Breast epithelium (tissue), 4 donors: ENCODE data around the gene TMIE. TPM values are rescaled to one million over a fixed set of nuclear protein-coding genes. Genes with fewer than 3 reads are reported as not detected.

Experiments
- DNase-seq, 2 donors: peaks; one replicate each; pipeline ENCODE4 v3.0.0-alpha.2; 2019; ENCODE audit warnings: low spot score in 2 of 2
- H3K27ac ChIP-seq, 2 donors: fragments of 200-600 bp; sonication (generic) in 1 of 2; one replicate each; pipeline ENCODE4 v1.5.1; 2016 to 2019; ENCODE audit warnings: mild to moderate bottlenecking in 1 of 2
- H3K27me3 ChIP-seq, 2 donors: fragments of 200-600 bp; sonication (generic) in 1 of 2; one replicate each; pipeline versions ENCODE4 v1.5.1 to v1.6.0; 2017 to 2019; ENCODE audit warnings: control low read depth in 1 of 2, mild to moderate bottlenecking in 1 of 2
- H3K36me3 ChIP-seq: fragments of 200-600 bp; one replicate; pipeline ENCODE4 v1.5.1; 2019
- H3K4me1 ChIP-seq, 2 donors: fragments of 200-600 bp; sonication (generic); one replicate each; pipeline ENCODE4 v1.5.1; 2016 to 2019; ENCODE audit warnings: control low read depth in 1 of 2
- H3K4me3 ChIP-seq, 3 donors: fragments of 200-600 bp; sonication (generic); 1 replicate in 2 of 3; 2 replicates in 1 of 3; pipeline ENCODE4 v1.5.1; 2016 to 2019; ENCODE audit warnings: mild to moderate bottlenecking in 3 of 3, moderate library complexity in 2 of 3
- H3K9me3 ChIP-seq, 2 donors: fragments of 200-600 bp; sonication (generic) in 1 of 2; one replicate each; pipeline ENCODE4 v1.5.1; 2016 to 2019; ENCODE audit warnings: control low read depth in 1 of 2
- POLR2A ChIP-seq: fragments of 450-650 bp; IDR thresholded peaks from one replicate; pipeline ENCODE4 v1.6.1; 2016; ENCODE audit warnings: antibody characterized with exemption, mild to moderate bottlenecking, moderate library complexity
- POLR2AphosphoS5 ChIP-seq, 3 donors: sonication (generic); formaldehyde crosslinking; IDR thresholded peaks; one replicate each; pipeline ENCODE4 v1.6.1; 2017; ENCODE audit warnings: antibody characterized with exemption in 3 of 3
- intact Hi-C: fragments of 100-400 bp; cut with DNase I; formaldehyde crosslinking; loops from one replicate; pipeline ENCODE4 v1.15.1; 2023; ENCODE audit warnings: low total_unique reads
- total RNA-seq, 3 donors: library from RNA; depleted of rRNA; stranded (reverse); fragments of >200 nt; gene quantifications; one replicate each; pipeline ENCODE4 v1.1.0, GENCODE V29; 2016
- TF ChIP-seq, protein P1 (sequence below), 3 donors: fragments of 450-650 bp; IDR thresholded peaks; one replicate each; pipeline ENCODE4 v1.5.1; 2016 to 2017; ENCODE audit warnings: antibody characterized with exemption in 3 of 3, mild to moderate bottlenecking in 3 of 3, moderate library complexity in 3 of 3

Gene TMIE
- total RNA-seq, 3 donors from 2014 or later, result not detected

DNA sequence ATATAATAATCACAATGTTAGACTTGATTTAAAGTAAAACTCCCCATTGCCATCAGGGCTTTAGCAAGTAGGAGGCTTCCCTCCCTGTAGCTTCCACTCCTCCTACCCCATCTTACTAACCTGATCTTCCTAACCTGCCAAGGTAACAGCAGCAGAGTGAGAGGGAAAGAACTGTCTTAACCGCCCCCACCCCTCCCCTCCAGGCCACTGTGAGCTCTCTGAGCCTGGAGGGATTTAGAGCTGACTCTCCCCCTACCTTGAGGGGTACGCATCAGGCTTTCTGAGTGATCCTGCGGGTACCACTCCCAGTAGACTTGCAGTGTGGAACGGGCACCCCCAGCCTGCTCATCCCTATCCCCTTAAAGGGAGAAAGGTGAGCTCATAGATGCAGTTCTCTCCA lies 27.8 kb downstream of the TMIE start:
- no peaks in the 10 kb centered on the region for H3K36me3 ChIP-seq
- H3K4me3 ChIP-seq, result no peak overlapping the region
- H3K27ac ChIP-seq, result no peak overlapping the region
- intact Hi-C loops, result no loop called here
- no peaks in the 10 kb centered on the region for H3K9me3 ChIP-seq
- TF ChIP-seq, protein P1, sequence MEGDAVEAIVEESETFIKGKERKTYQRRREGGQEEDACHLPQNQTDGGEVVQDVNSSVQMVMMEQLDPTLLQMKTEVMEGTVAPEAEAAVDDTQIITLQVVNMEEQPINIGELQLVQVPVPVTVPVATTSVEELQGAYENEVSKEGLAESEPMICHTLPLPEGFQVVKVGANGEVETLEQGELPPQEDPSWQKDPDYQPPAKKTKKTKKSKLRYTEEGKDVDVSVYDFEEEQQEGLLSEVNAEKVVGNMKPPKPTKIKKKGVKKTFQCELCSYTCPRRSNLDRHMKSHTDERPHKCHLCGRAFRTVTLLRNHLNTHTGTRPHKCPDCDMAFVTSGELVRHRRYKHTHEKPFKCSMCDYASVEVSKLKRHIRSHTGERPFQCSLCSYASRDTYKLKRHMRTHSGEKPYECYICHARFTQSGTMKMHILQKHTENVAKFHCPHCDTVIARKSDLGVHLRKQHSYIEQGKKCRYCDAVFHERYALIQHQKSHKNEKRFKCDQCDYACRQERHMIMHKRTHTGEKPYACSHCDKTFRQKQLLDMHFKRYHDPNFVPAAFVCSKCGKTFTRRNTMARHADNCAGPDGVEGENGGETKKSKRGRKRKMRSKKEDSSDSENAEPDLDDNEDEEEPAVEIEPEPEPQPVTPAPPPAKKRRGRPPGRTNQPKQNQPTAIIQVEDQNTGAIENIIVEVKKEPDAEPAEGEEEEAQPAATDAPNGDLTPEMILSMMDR (IDR thresholded peaks at IDR 0.05), result no peak
- TF ChIP-seq POLR2AphosphoS5 (IDR thresholded peaks at IDR 0.05) (no peak), POLR2A (no peak)
- H3K4me1 ChIP-seq, result no peaks in the 10 kb centered on the region
- DNase-seq, result no peak
- no peaks in the 10 kb centered on the region for H3K27me3 ChIP-seq

DNA sequence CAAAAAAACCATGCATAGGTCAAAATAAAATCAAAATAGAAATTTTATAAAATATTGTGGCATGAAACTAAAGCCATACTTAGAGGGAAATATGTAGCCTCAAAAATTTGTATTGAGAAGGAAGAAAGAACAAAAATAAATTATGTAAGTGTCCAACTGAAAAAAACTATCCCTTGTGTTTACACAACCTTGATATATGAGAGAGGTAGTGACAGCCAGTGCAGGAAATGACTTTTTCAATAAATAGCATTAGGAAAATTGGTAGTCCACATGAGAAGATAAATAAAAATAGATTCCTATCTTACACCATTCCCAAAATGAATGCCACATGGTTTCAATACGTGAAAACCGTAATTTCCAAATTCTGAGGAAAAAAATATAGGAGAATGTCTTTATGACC lies 29.6 kb downstream of the TMIE start:
- Histone ChIP-seq H3K9me3 (no peaks in the 10 kb centered on the region), H3K4me3 (no peak overlapping the region), H3K36me3 (no peaks in the 10 kb centered on the region), H3K27me3 (no peaks in the 10 kb centered on the region), H3K27ac (no peak overlapping the region), H3K4me1 (no peaks in the 10 kb centered on the region)
- intact Hi-C loops, result no loop called here
- DNase-seq, result no peak
- TF ChIP-seq POLR2AphosphoS5 (IDR thresholded peaks at IDR 0.05) (no peak), POLR2A (no peak)
- TF ChIP-seq, protein P1 (IDR thresholded peaks at IDR 0.05), result no peak

DNA sequence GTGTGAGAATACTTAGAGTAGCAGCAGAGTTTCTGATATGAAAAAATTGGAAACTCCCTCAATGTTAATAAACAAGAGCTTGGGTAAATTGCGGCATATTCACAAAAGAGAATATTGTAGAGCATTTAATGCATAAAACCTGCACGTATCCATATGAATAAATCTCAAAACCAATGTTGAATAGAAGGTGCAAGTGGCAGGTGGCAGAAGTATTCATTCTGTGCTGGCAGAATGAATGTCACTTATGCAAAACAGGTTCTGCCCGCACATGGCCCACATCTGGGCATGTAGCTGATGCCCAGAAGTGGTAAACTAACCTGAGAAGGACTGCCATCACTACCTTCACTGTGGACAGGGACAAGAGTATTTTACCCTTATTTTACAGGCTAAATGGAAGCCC lies 30.6 kb downstream of the TMIE start:
- Histone ChIP-seq H3K4me1 (no peaks in the 10 kb centered on the region), H3K27ac (no peak overlapping the region), H3K36me3 (no peaks in the 10 kb centered on the region), H3K4me3 (no peak overlapping the region), H3K27me3 (no peaks in the 10 kb centered on the region), H3K9me3 (no peaks in the 10 kb centered on the region)
- DNase-seq, result no peak
- TF ChIP-seq, protein P1 (IDR thresholded peaks at IDR 0.05), result no peak
- TF ChIP-seq POLR2A (no peak), POLR2AphosphoS5 (IDR thresholded peaks at IDR 0.05) (no peak)
- intact Hi-C loops, result no loop called here

DNA sequence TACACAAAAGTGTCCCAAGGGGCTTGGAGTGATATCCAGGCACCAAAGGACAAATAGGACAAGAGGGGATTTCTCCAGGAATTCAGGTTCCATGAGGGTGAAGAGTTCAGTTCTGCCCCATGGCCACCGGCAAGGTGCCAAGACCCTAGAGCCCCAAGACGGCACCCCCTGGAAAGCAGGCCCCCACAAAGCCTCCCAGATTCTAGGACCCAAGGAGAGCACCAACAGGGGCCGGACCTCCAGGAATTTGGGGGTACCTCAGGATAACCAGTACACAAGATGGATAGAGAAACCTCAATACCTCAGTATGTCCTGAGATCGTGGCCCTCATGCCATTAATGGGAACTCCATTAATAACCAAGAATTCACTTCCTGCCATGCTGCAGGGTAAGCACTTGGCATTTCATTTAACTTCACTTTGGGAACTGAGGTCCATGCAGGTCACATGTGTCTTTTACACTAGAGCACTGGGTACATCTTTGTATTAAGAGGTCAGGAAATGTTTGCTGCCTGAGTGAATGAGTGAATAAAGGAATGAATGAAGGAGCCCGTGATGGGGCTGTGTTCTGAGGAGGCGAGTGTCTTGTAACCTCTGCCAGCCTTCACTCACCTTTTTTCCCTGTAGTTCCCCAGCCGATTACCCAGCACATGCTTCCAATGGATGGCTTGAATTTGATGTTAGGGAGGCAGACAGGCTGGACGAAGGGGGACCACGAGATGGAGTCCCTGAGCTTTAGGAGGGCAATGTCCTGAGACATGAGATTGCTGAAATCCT lies 32.0 kb downstream of the TMIE start:
- TF ChIP-seq, protein P1 (IDR thresholded peaks at IDR 0.05), result no peak
- no peak for TF ChIP-seq POLR2A
- TF ChIP-seq POLR2AphosphoS5 (IDR thresholded peaks at IDR 0.05), result no peak
- Histone ChIP-seq H3K27me3 (no peaks in the 10 kb centered on the region), H3K4me1 (no peaks in the 10 kb centered on the region), H3K36me3 (no peaks in the 10 kb centered on the region), H3K9me3 (no peaks in the 10 kb centered on the region), H3K27ac (no peak overlapping the region), H3K4me3 (no peak overlapping the region)
- DNase-seq, result no peak
- intact Hi-C loops, result no loop called here

DNA sequence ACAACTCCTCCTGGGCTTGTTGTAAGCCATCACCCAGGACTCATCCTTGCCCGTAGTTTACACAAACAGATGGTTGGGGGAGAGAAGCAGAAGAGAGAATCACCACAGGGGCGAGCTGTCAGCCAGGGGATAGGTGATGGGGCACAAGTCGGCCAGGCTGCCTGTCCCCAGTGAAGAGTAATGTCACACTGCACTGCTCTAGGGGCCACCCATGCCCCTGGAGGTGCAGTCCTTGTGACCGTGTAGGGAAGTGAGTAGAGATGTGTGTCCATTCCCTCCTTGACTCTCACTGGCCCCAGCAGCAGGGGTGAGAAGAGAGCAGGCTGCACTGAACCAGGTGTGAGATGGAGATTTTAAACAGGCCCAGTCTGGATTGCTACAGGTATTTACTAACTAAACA lies 33.6 kb downstream of the TMIE start:
- Histone ChIP-seq H3K4me3 (no peak overlapping the region), H3K4me1 (no peaks in the 10 kb centered on the region), H3K27ac (no peak overlapping the region), H3K27me3 (no peaks in the 10 kb centered on the region), H3K9me3 (no peaks in the 10 kb centered on the region), H3K36me3 (no peaks in the 10 kb centered on the region)
- intact Hi-C loops, result no loop called here
- TF ChIP-seq, protein P1 (IDR thresholded peaks at IDR 0.05), result no peak
- TF ChIP-seq POLR2AphosphoS5 (IDR thresholded peaks at IDR 0.05) (no peak), POLR2A (no peak)
- DNase-seq, result no peak
